ENCODE results near the gene NCK2. TPM values are rescaled to one million over a fixed set of nuclear protein-coding genes. Genes with fewer than 3 reads are reported as not detected.
A peak's percentile ranks its signal among the peaks of the same experiment; 100 is the strongest.

NCK2 gene
- total RNA-seq, 1 experiment from 2014 or later = 49.2 TPM

DNA sequence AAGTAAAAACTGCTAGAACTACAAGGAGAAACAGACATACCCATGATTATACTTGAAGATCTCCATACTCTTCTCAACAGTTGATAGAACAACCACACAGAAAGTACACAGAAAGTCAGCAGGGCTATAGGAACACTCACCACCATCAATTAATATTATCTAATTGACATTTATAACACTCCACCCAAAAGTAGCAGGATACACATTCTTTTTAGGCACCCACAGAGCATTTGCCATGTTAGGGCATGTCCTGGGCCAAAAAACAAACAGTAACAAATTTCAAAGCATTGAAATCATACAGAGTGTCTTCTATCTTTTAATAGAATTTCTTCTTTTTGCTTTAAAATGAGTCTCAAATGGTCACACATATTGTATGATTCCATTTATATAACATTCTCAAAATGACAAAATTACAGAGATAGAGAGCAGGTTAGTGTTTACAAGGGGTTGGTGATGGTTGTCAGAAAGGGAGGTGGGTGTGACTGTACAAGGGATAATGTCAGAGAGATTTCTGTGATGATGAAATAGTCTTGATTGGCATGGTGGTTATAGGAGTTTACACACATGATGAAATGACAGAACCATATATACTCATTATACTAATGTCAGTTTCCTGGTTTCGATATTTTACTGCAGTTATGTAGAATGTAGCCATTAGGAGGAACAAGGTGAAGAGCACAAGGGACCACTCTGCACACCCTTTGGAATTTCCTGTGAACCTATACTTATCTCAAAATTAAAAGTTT is 82.8 kb downstream of the NCK2 start:
- no peak for TF ChIP-seq CTCF (conservative IDR thresholded peaks at IDR 0.05)
- no CpG with 5 or more reads among the region's 1 CpG for WGBS (ENCODE audit: extremely low coverage, insufficient read length, low lambda C conversion rate)
- H3K23me2 ChIP-seq (ENCODE audit: insufficient read length, low read depth, low read length, poor library complexity, severe bottlenecking) = no peaks in the 10 kb centered on the region
- H2AFZ ChIP-seq (ENCODE audit: low read length) = no peak overlapping the region
- Mint-ChIP-seq H3K27me3 (ENCODE audit: low read depth) (no peaks in the 10 kb centered on the region), H3K4me3 (no peak overlapping the region), H3K27ac (0 out of 7 replicates have a peak overlapping the region, but pooled peaks of 1 of the 3 experiments have one; percentile 60), H3K9me3 (peaks cover 11 to 13% of the 10 kb centered on the region in 2 experiments), H3K36me3 (ENCODE audit: insufficient read depth in 1 of 3, low read depth in 3 of 3) (peaks cover 2 to 37% (median 16%) of the 10 kb centered on the region in 3 experiments), H3K4me1 (peaks cover 4 to 5% of the 10 kb centered on the region in 2 experiments; a peak in 3 of 4 replicates)
- H3T11ph ChIP-seq (ENCODE audit: low read length) = no peak overlapping the region
- H3K4me2 ChIP-seq (ENCODE audit: insufficient read depth, insufficient read length, low read length) = no peak overlapping the region
- H3K18ac ChIP-seq (ENCODE audit: insufficient read length, low read depth, low read length) = no peak overlapping the region
- DNase-seq = no peak
- H4K20me1 ChIP-seq (ENCODE audit: control insufficient read depth, insufficient read depth, insufficient read length) = no peaks in the 10 kb centered on the region
- no peak overlapping the region for H2AK5ac ChIP-seq (ENCODE audit: insufficient read length, low read length)
- no peak overlapping the region for H2BK5ac ChIP-seq (ENCODE audit: insufficient read length, low read length)
- H3K23ac ChIP-seq (ENCODE audit: insufficient read length, low read depth, low read length) = no peak overlapping the region
- no peak overlapping the region for H4K8ac ChIP-seq (replicated peaks; ENCODE audit: insufficient read length, low read depth, low read length)
- no peak overlapping the region for H3K4ac ChIP-seq (ENCODE audit: low read depth, low read length)
- H3K27ac ChIP-seq (ENCODE audit: insufficient read length, low read depth, low read length) = no peak overlapping the region
- H3K9ac ChIP-seq (ENCODE audit: extremely low read depth, insufficient read length, low read length) = no peak overlapping the region
- H2BK20ac ChIP-seq (ENCODE audit: low read depth, low read length, poor library complexity, severe bottlenecking) = no peak overlapping the region
- H2BK15ac ChIP-seq (ENCODE audit: low read depth, low read length) = no peak overlapping the region
- H3K79me1 ChIP-seq (ENCODE audit: insufficient read depth, low read depth, low read length, poor library complexity, severe bottlenecking) = peaks cover 3% of the 10 kb centered on the region
- no peaks in the 10 kb centered on the region for H3K9me3 ChIP-seq (ENCODE audit: control insufficient read depth, low read depth, low read length)
- no peak overlapping the region for H3K14ac ChIP-seq (ENCODE audit: insufficient read depth, low read length)
- no peak overlapping the region for H2BK12ac ChIP-seq (ENCODE audit: insufficient read length, low read depth, low read length)
- H3K79me2 ChIP-seq (ENCODE audit: insufficient read depth, low read length) = peaks cover 3% of the 10 kb centered on the region; the same call in 1 of the 2 replicates
- H3K27me3 ChIP-seq (ENCODE audit: insufficient read depth, low read length) = no peaks in the 10 kb centered on the region
- no peak overlapping the region for H4K5ac ChIP-seq (ENCODE audit: insufficient read length, low read depth, low read length)
- H2BK120ac ChIP-seq (ENCODE audit: low read depth, low read length, poor library complexity, severe bottlenecking) = no peak overlapping the region
- no peak overlapping the region for H3K56ac ChIP-seq (ENCODE audit: insufficient read length, low read depth, low read length)
- H3K4me1 ChIP-seq (ENCODE audit: insufficient read depth, low read length) = no peaks in the 10 kb centered on the region
- no peak overlapping the region for H4K91ac ChIP-seq (ENCODE audit: insufficient read length, low read depth, low read length)
